K562 (cell line): ENCODE results near the gene EEPD1. TPM values are rescaled to one million over a fixed set of nuclear protein-coding genes. Genes with fewer than 3 reads are reported as not detected.
A peak's percentile ranks its signal among the peaks of the same experiment; 100 is the strongest.

Experiments used
- ATAC-seq: fragments of 200-7000 bp; cut with Tn5 transposase; 3 replicates; pipeline ENCODE4 v1.9.1; 2020; ENCODE audit warnings: moderate library complexity
- BruUV-seq: library from RNA; stranded (reverse); fragments of 400-500 nt; replicated peaks from 2 replicates; lab custom pipeline; 2021; lab: Mats Ljungman, UMichigan
- CTCF ChIA-PET: fragments of 300-600 bp; formaldehyde crosslinking; extraction: SDS; loops from one replicate; lab custom pipeline; 2021; ENCODE audit warnings: low intra/inter-chr PET ratio; lab: Yijun Ruan, JAX
- POLR2A ChIA-PET: fragments of 300-600, 350-650 bp; sonication (Branson Sonifier 250); formaldehyde crosslinking; extraction: SDS; loops from one replicate; lab custom pipeline; 2021; ENCODE audit warnings: antibody characterized with exemption, inconsistent platforms; lab: Yijun Ruan, JAX
- DNase-seq, 4 experiments: peaks; one replicate each; pipeline versions ENCODE4 v3.0.0 to v3.0.0-alpha.2; 2011 to 2018; ENCODE audit warnings: low spot score in 3 of 4, mixed read lengths in 3 of 4; ENCODE audit errors: extremely low read depth in 1 of 4
- FAIRE-seq: peaks from 2 replicates; lab custom pipeline; 2011; peaks lifted over from hg19 to GRCh38; lab: Jason Lieb, UNC
- H2AFZ ChIP-seq: 2 replicates; pipeline ENCODE4 v1.6.0; 2011; ENCODE audit warnings: low read depth, low read length, control low read depth, inconsistent platforms
- H3K27ac ChIP-seq: fragments of 200-600 bp; 3 replicates; pipeline ENCODE4 v1.8.0; 2011; ENCODE audit warnings: low read depth, mild to moderate bottlenecking, control low read depth, inconsistent platforms, low read length, moderate library complexity, mixed read lengths; ENCODE audit errors: extremely low read depth
- H3K27me3 ChIP-seq, 2 experiments: fragments of 300-600 bp in 1 of 2; 2 replicates in 1 of 2; 3 replicates in 1 of 2; pipeline versions ENCODE4 v1.6.0 to v1.8.0; 2011; ENCODE audit warnings: inconsistent platforms in 2 of 2, low read length in 2 of 2, mild to moderate bottlenecking in 1 of 2, mixed read lengths in 1 of 2, moderate library complexity in 1 of 2; ENCODE audit not compliant: control insufficient read depth in 2 of 2, insufficient read depth in 2 of 2
- H3K36me3 ChIP-seq: fragments of 300-600 bp; 3 replicates; pipeline ENCODE4 v1.8.0; 2011; ENCODE audit warnings: mild to moderate bottlenecking, low read length, inconsistent platforms; ENCODE audit not compliant: control insufficient read depth, insufficient read depth
- H3K4me1 ChIP-seq, 2 experiments: fragments of 200-600 bp in 1 of 2; replicated peaks in 1 of 2; 2 replicates in 1 of 2; 3 replicates in 1 of 2; pipeline versions ENCODE4 v1.5.1 to v1.8.0; 2011; ENCODE audit warnings: inconsistent platforms in 2 of 2, low read length in 2 of 2, mild to moderate bottlenecking in 1 of 2, mixed read lengths in 1 of 2, moderate library complexity in 1 of 2; ENCODE audit not compliant: control insufficient read depth in 2 of 2, insufficient read depth in 2 of 2
- H3K4me2 ChIP-seq: 2 replicates; pipeline ENCODE4 v1.6.1; 2011; ENCODE audit warnings: low read length, control low read depth, inconsistent platforms, mixed read lengths; ENCODE audit not compliant: insufficient read depth
- H3K4me3 ChIP-seq: fragments of 200-600 bp; sonication (generic), shearing (Covaris generic); 2 replicates; pipeline ENCODE4 v1.5.1; 2016; ENCODE audit warnings: control low read depth, inconsistent platforms
- H3K79me2 ChIP-seq: fragments of 200-600 bp; 3 replicates; pipeline ENCODE4 v1.8.0; 2011; ENCODE audit warnings: low read length, inconsistent platforms; ENCODE audit not compliant: control insufficient read depth, insufficient read depth
- H3K9ac ChIP-seq, 2 experiments: 2 replicates each; pipeline versions ENCODE4 v1.6.0 to v1.6.1; 2011; ENCODE audit warnings: low read depth in 2 of 2, low read length in 2 of 2, control low read depth in 1 of 2, inconsistent platforms in 1 of 2, mild to moderate bottlenecking in 1 of 2, mixed read lengths in 1 of 2; ENCODE audit not compliant: insufficient read depth in 1 of 2
- H3K9me1 ChIP-seq: one replicate; pipeline ENCODE4 v1.6.0; 2011; ENCODE audit warnings: inconsistent platforms, mild to moderate bottlenecking, low read length, moderate library complexity; ENCODE audit not compliant: control insufficient read depth, insufficient read depth
- H3K9me3 ChIP-seq: replicated peaks from 2 replicates; pipeline ENCODE4 v1.5.1; 2011; ENCODE audit warnings: low read depth, low read length, inconsistent platforms; ENCODE audit not compliant: control insufficient read depth, insufficient read depth
- H4K20me1 ChIP-seq: replicated peaks from 2 replicates; pipeline ENCODE4 v1.6.1; 2011; ENCODE audit warnings: low read length, inconsistent platforms, mixed read lengths; ENCODE audit not compliant: control insufficient read depth, insufficient read depth
- ADNP ChIP-seq: fragments of 200-800 bp; sonication (Bioruptor generic); IDR thresholded peaks from 2 replicates; pipeline ENCODE4 v1.6.1; 2016; ENCODE audit warnings: missing genetic modification characterization, missing compliant biosample characterization
- ASH1L ChIP-seq: fragments of 450-650 bp; IDR thresholded peaks from 2 replicates; pipeline ENCODE4 v1.6.1; 2018; ENCODE audit warnings: borderline replicate concordance, mild to moderate bottlenecking, low read depth; ENCODE audit not compliant: partially characterized antibody
- ATF7 ChIP-seq: fragments of 450-650 bp; IDR thresholded peaks from 2 replicates; pipeline ENCODE4 v1.7.1; 2014; ENCODE audit warnings: mild to moderate bottlenecking, moderate library complexity
- BRF2 ChIP-seq: IDR thresholded peaks from 3 replicates; pipeline ENCODE4 v1.6.1; 2011; ENCODE audit warnings: borderline replicate concordance, mild to moderate bottlenecking; ENCODE audit not compliant: insufficient read length, insufficient read depth
- CC2D1A ChIP-seq: fragments of 450-650 bp; IDR thresholded peaks from 2 replicates; pipeline ENCODE4 v1.6.1; 2017; ENCODE audit warnings: mild to moderate bottlenecking
- FOXJ3 ChIP-seq: sonication (generic); formaldehyde crosslinking; IDR thresholded peaks from 2 replicates; pipeline ENCODE4 v1.4.0; 2020; ENCODE audit warnings: mild to moderate bottlenecking, missing genetic modification reagents
- NCOA6 ChIP-seq: fragments of 450-650 bp; IDR thresholded peaks from 2 replicates; pipeline ENCODE4 v1.6.1; 2017; ENCODE audit warnings: mild to moderate bottlenecking
- POLR2G ChIP-seq: fragments of 200-400 bp; formaldehyde crosslinking; IDR thresholded peaks from 2 replicates; pipeline ENCODE4 v1.6.1; 2017; ENCODE audit warnings: low read depth, mild to moderate bottlenecking, antibody characterized with exemption, low read length, moderate library complexity
- TCFL5 ChIP-seq: fragments of 250-450 bp; sonication (Bioruptor Pico); conservative IDR thresholded peaks from 2 replicates; pipeline ENCODE4 v1.6.1; 2021; ENCODE audit warnings: mild to moderate bottlenecking, moderate library complexity, matching md5 sums
- ZNF124 ChIP-seq: sonication (generic); formaldehyde crosslinking; IDR thresholded peaks from 2 replicates; pipeline ENCODE4 v1.8.1; 2022; ENCODE audit warnings: missing genetic modification reagents
- WGBS: fragments of 100-300 bp; shearing (Covaris generic); methylation state at CpG from one replicate; pipeline ENCODE4 v1.1.6; 2016; ENCODE audit warnings: low coverage, mixed read lengths; ENCODE audit not compliant: insufficient coverage; ENCODE audit errors: missing lambda C conversion rate; 5-methylcytosine and 5-hydroxymethylcytosine counted together
- in situ Hi-C: fragments of 300-500 bp; cut with MboI; formaldehyde crosslinking; loops from 4 replicates; pipeline ENCODE4 v1.15.0; 2018; ENCODE audit warnings: inconsistent platforms, mixed read lengths
- intact Hi-C: fragments of 100-400 bp; cut with micrococcal nuclease; formaldehyde crosslinking; loops from 2 replicates; pipeline ENCODE4 v1.14.2; 2022
- polyA plus RNA-seq, 8 experiments: library from polyadenylated mRNA; depleted of rRNA in 4 of 8; stranded (reverse) in 5 of 8; unstranded in 3 of 8; fragments of >200 nt; fragmentation: Nextera tagmentation in 2 of 8; fragmentation: Illumina TruSeq in 1 of 8; extraction: Ambion mirVana in 2 of 8; extraction: Trizol in 1 of 8; gene quantifications; 2 replicates each; pipeline versions ENCODE4 v1.2.1 to v1.2.3, GENCODE V29; 2011 to 2014; ENCODE audit warnings: inconsistent platforms in 1 of 8, missing spikeins in 1 of 8
- total RNA-seq, 7 experiments: library from RNA; depleted of rRNA in 6 of 7; stranded (reverse); fragments of >200 nt in 6 of 7; fragmentation: Illumina TruSeq in 2 of 7; extraction: Trizol in 2 of 7; gene quantifications; 2 replicates each; pipeline versions ENCODE4 v1.2.1 to v1.2.3, GENCODE V29; 2011 to 2021; ENCODE audit warnings: low replicate concordance in 1 of 7

EEPD1 gene
- total and polyA plus RNA-seq, 9 of the 15 experiments (the other 6 are each of a cell fraction or from before 2014, with no cell fraction given): 0.01 to 1.5 (median 0.74) TPM; not detected in 1

GRCh38 chr7:36204929-36205635 is 52.0 kb downstream of the EEPD1 start:
- ATAC-seq (no peak), DNase-seq (no peak), FAIRE-seq (no peak)
- H3K36me3 ChIP-seq: no peaks in the 10 kb centered on the region
- H3K4me1 ChIP-seq: peaks cover 6 to 25% of the 10 kb centered on the region in 2 experiments; a peak in 4 of 5 replicates
- H3K79me2 ChIP-seq: no peaks in the 10 kb centered on the region
- H3K4me2 ChIP-seq: no peak overlapping the region
- no peaks in the 10 kb centered on the region for H4K20me1 ChIP-seq
- no TSS peak for BruUV-seq
- no peak overlapping the region for H3K9ac ChIP-seq
- no peaks in the 10 kb centered on the region for H3K9me3 ChIP-seq
- WGBS: 23% methylated on average over 6 of the region's 6 CpGs
- H3K4me3 ChIP-seq: no peak overlapping the region
- in situ Hi-C loops (no loop called here), intact Hi-C loops (no loop called here)
- no peaks in the 10 kb centered on the region for H3K9me1 ChIP-seq
- TF ChIP-seq TCFL5 (CRISPR knock-in tag): no peak
- ChIA-PET CTCF (no interaction called here), POLR2A (interaction anchor here (0.6 kb wide), 1 partner anchor 11 kb away, joined by 3 read pairs; no protein-coding TSS in a partner anchor)
- H3K27me3 ChIP-seq: peaks cover 0 to 10% of the 10 kb centered on the region in 2 experiments; a peak in 3 of 5 replicates
- no peak overlapping the region for H3K27ac ChIP-seq
- H2AFZ ChIP-seq: no peak overlapping the region

GRCh38 chr7:36205803-36206202 is 52.7 kb downstream of the EEPD1 start:
- CTCF ChIA-PET: no interaction called here
- POLR2A ChIA-PET: no interaction called here
- H3K4me2 ChIP-seq: no peak overlapping the region
- intact Hi-C loops: no loop called here
- peaks cover 0 to 14% of the 10 kb centered on the region in 2 experiments; a peak in 3 of 5 replicates for H3K27me3 ChIP-seq
- BruUV-seq: no TSS peak
- TF ChIP-seq POLR2G (no peak), NCOA6 (no peak), FOXJ3 (no peak), ASH1L (no peak), ZNF124 (no peak), BRF2 (no peak), CC2D1A (no peak), ADNP (tag) (no peak), ATF7 (no peak)
- FAIRE-seq (no peak), ATAC-seq (no peak), DNase-seq (no peak)
- H3K9ac ChIP-seq: peak overlapping the region in 1 of 2 experiments; percentile 19; a peak in 1 of 4 replicates
- no peaks in the 10 kb centered on the region for H3K36me3 ChIP-seq
- no peaks in the 10 kb centered on the region for H3K79me2 ChIP-seq
- peaks cover 6 to 25% of the 10 kb centered on the region in 2 experiments; a peak in 4 of 5 replicates for H3K4me1 ChIP-seq
- H3K9me1 ChIP-seq: no peaks in the 10 kb centered on the region
- H2AFZ ChIP-seq: no peak overlapping the region
- H4K20me1 ChIP-seq: no peaks in the 10 kb centered on the region
- in situ Hi-C loops: no loop called here
- 45% methylated on average over 6 of the region's 6 CpGs for WGBS
- H3K9me3 ChIP-seq: no peaks in the 10 kb centered on the region
- H3K4me3 ChIP-seq: no peak overlapping the region
- H3K27ac ChIP-seq: no peak overlapping the region
